Parathyroid adenoma (tissue), 2 donors: ENCODE results near the gene ATXN7L3.

Experiments
- H2AFZ ChIP-seq: fragments of 300-600 bp; sonication (generic); one replicate; pipeline ENCODE4 v1.7.0; 2017; ENCODE audit warnings: antibody characterized with exemption, mild to moderate bottlenecking
- H3K27ac ChIP-seq: fragments of 300-600 bp; sonication (generic); one replicate; pipeline ENCODE4 v1.7.0; 2017
- H3K27me3 ChIP-seq: fragments of 300-600 bp; sonication (generic); one replicate; pipeline ENCODE4 v1.7.0; 2017; ENCODE audit warnings: low read length; ENCODE audit not compliant: control insufficient read depth, insufficient read depth
- H3K36me3 ChIP-seq: fragments of 300-600 bp; sonication (generic); one replicate; pipeline ENCODE4 v1.7.0; 2017; ENCODE audit warnings: low read length; ENCODE audit not compliant: control insufficient read depth, insufficient read depth
- H3K4me1 ChIP-seq: fragments of 300-600 bp; sonication (generic); one replicate; pipeline ENCODE4 v1.7.0; 2017; ENCODE audit warnings: control low read depth
- H3K4me2 ChIP-seq: fragments of 300-600 bp; sonication (generic); one replicate; pipeline ENCODE4 v1.7.0; 2017; ENCODE audit warnings: low read length
- H3K4me3 ChIP-seq: fragments of 300-600 bp; sonication (generic); one replicate; pipeline ENCODE4 v1.7.0; 2017; ENCODE audit warnings: low read depth, low read length
- H3K79me2 ChIP-seq: fragments of 300-600 bp; sonication (generic); one replicate; pipeline ENCODE4 v1.7.0; 2017; ENCODE audit warnings: control low read depth
- H3K9ac ChIP-seq: fragments of 300-600 bp; sonication (generic); one replicate; pipeline ENCODE4 v1.7.0; 2017; ENCODE audit warnings: mild to moderate bottlenecking
- H3K9me3 ChIP-seq: fragments of 300-600 bp; sonication (generic); one replicate; pipeline ENCODE4 v1.7.0; 2017; ENCODE audit warnings: low read length; ENCODE audit not compliant: control insufficient read depth
- CTCF ChIP-seq: fragments of 300-600 bp; sonication (generic); IDR thresholded peaks from one replicate; pipeline ENCODE4 v1.7.0; 2017; ENCODE audit warnings: antibody characterized with exemption, mild to moderate bottlenecking
- donor health status: primary hyperparathyroidism.

Gene ATXN7L3

GRCh38 chr17:44207319-44207718 is 7.6 kb upstream of the ATXN7L3 start:
- Histone ChIP-seq H3K36me3 (no peaks in the 10 kb centered on the region), H3K4me2 (no peak overlapping the region), H3K4me3 (no peak overlapping the region), H3K27ac (no peak overlapping the region), H3K9me3 (no peaks in the 10 kb centered on the region), H3K79me2 (peaks cover 14% of the 10 kb centered on the region), H2AFZ (no peak overlapping the region), H3K4me1 (peaks cover 14% of the 10 kb centered on the region), H3K9ac (no peak overlapping the region), H3K27me3 (no peaks in the 10 kb centered on the region)
- no peak for TF ChIP-seq CTCF

DNA sequence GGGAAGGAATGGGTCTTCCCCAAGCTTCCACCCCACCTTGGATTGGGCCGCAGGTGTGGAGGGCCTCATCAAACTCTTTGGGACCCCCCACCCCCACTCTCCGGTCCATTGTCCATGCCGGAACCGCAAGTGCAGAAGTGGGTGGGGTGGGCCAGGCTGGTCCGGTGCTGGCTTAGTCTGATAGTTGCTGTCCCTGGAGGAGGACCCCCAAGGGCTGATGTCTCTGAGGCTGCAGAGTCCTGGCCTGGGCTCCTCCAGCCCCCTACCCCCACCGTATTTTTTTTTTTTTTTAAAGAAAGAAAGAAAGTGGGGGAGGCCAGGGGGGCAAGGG is 7.1 kb upstream of the ATXN7L3 start:
- Histone ChIP-seq H3K4me2 (no peak overlapping the region), H3K27ac (no peak overlapping the region), H3K9ac (no peak overlapping the region), H3K4me1 (peaks cover 14% of the 10 kb centered on the region), H3K27me3 (no peaks in the 10 kb centered on the region), H3K9me3 (no peaks in the 10 kb centered on the region), H2AFZ (no peak overlapping the region), H3K79me2 (peaks cover 14% of the 10 kb centered on the region), H3K4me3 (no peak overlapping the region), H3K36me3 (no peaks in the 10 kb centered on the region)
- no peak for TF ChIP-seq CTCF

- no peaks in the 10 kb centered on the region for H3K9me3 ChIP-seq
- H3K27ac ChIP-seq, result no peak overlapping the region
- no peaks in the 10 kb centered on the region for H3K36me3 ChIP-seq
- no peak for TF ChIP-seq CTCF
- H3K4me2 ChIP-seq, result no peak overlapping the region
- H2AFZ ChIP-seq, result no peak overlapping the region
- no peak overlapping the region for H3K4me3 ChIP-seq
- peaks cover 8% of the 10 kb centered on the region for H3K79me2 ChIP-seq
- no peak overlapping the region for H3K9ac ChIP-seq
- H3K27me3 ChIP-seq, result no peaks in the 10 kb centered on the region
- H3K4me1 ChIP-seq, result peaks cover 14% of the 10 kb centered on the region
Measured at GRCh38 chr17:44205962-44206824, 6.5 kb upstream of the ATXN7L3 start.

GRCh38 chr17:44204441-44204882 is 4.8 kb upstream of the ATXN7L3 start:
- no peaks in the 10 kb centered on the region for H3K9me3 ChIP-seq
- H3K36me3 ChIP-seq, result no peaks in the 10 kb centered on the region
- no peak overlapping the region for H3K4me2 ChIP-seq
- H3K4me3 ChIP-seq, result no peak overlapping the region
- H3K4me1 ChIP-seq, result peaks cover 11% of the 10 kb centered on the region
- no peaks in the 10 kb centered on the region for H3K27me3 ChIP-seq
- no peaks in the 10 kb centered on the region for H3K79me2 ChIP-seq
- H2AFZ ChIP-seq, result no peak overlapping the region
- no peak for TF ChIP-seq CTCF
- no peak overlapping the region for H3K27ac ChIP-seq
- H3K9ac ChIP-seq, result no peak overlapping the region
